ENCODE results near the gene P2RX6. TPM values are rescaled to one million over a fixed set of nuclear protein-coding genes. Genes with fewer than 3 reads are reported as not detected.
A peak's percentile ranks its signal among the peaks of the same experiment; 100 is the strongest.

P2RX6 gene
- total RNA-seq, 1 donor from 2014 or later, result 0.07 TPM

DNA sequence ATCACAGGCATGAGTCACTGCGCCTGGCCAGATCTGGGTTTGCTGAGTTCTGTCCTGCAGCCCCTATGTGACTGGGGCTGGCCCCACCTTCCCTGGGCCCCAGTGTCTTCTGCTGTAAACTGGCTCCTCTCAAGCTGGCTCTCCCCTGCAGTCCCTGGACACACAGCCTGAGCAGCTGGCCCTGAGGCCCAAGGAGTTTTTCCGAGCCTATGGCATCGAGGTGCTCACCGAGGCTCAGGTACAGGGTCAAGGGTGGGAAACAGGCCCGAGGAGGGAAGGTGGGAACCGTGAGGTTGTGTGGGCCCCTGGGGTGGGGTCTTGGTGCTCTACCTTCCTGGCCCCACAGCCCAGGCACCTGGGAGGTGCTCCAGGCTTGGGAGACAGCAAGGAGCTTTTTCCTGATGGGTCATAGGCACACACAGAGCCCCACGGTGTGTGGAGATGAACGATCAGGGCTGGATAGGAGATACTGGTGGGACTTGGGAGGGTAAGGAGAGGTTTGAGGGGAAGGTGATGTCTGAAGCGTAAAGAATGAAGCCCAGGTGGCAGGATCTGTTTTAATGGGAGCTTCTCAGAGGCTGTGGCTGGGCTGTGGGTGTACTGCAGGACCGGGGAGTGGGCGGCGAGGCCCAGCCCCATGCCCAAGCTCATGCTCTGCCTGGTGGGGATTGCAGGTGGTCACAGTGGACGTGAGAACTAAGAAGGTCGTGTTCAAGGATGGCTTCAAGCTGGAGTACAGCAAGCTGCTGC lies 39.2 kb upstream of the P2RX6 start:
- Mint-ChIP-seq H3K36me3 (ENCODE audit: low read depth) (peaks cover 3% of the 10 kb centered on the region), H3K4me3 (ENCODE audit: low read depth) (no peak overlapping the region), H3K27ac (no peak overlapping the region), H3K9me3 (peaks cover 12% of the 10 kb centered on the region), H3K4me1 (ENCODE audit: low read depth) (peaks cover 14% of the 10 kb centered on the region), H3K27me3 (ENCODE audit: low read depth) (no peaks in the 10 kb centered on the region)
- DNase-seq (ENCODE audit: low spot score), result no peak
- intact Hi-C loops (cut with micrococcal nuclease), result no loop called here

DNA sequence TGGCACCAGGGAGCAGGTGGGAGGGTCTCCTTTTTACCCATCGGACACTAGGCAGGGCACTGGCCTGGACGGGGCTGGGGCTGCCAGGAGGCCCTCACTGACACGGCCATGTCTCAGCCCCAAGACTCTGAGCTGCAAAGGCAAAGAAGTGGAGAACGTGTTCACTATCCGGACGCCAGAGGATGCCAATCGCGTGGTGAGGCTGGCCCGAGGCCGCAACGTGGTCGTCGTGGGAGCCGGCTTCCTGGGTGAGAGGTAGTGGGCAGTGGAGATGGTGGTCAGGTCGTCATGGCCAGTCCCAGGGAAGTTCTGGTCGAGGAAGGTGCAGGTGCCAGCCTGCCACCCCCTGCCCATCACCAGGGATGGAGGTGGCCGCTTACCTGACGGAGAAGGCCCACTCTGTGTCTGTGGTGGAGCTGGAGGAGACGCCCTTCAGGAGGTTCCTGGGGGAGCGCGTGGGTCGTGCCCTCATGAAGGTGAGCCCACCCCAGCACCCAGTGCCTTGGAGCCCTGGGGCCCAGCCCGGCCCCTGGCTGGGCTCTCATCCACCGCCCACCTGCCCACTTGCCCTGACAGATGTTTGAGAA lies 38.6 kb upstream of the P2RX6 start:
- no peak overlapping the region for H3K27ac Mint-ChIP-seq
- peaks cover 12% of the 10 kb centered on the region for H3K9me3 Mint-ChIP-seq
- DNase-seq (ENCODE audit: low spot score), result no peak
- H3K36me3 Mint-ChIP-seq (ENCODE audit: low read depth), result peaks cover 3% of the 10 kb centered on the region
- no peaks in the 10 kb centered on the region for H3K27me3 Mint-ChIP-seq (ENCODE audit: low read depth)
- H3K4me3 Mint-ChIP-seq (ENCODE audit: low read depth), result no peak overlapping the region
- intact Hi-C loops (cut with micrococcal nuclease), result no loop called here
- H3K4me1 Mint-ChIP-seq (ENCODE audit: low read depth), result peaks cover 20% of the 10 kb centered on the region

DNA sequence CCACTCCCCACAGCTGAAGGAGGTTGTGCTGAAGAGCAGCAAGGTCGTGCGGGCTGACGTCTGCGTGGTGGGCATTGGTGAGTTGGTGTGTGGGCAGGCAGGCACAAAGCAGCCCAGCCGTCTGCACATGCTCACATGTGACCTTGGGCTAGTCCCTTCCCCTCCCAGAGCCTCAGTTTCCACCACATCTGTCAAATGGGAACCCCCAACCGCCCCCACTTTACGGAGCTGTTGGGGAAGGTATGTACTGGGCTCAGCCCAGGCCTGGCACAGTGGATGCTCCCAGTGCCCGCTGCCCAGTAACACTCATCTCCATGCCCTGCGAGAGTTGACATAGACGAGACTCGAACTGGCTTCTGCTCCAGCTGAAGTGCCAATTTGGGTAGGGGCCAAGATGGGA lies 37.9 kb upstream of the P2RX6 start:
- Mint-ChIP-seq H3K9me3 (peaks cover 12% of the 10 kb centered on the region), H3K36me3 (ENCODE audit: low read depth) (peaks cover 3% of the 10 kb centered on the region), H3K27me3 (ENCODE audit: low read depth) (no peaks in the 10 kb centered on the region), H3K27ac (no peak overlapping the region), H3K4me3 (ENCODE audit: low read depth) (no peak overlapping the region), H3K4me1 (ENCODE audit: low read depth) (peaks cover 23% of the 10 kb centered on the region)
- intact Hi-C loops (cut with micrococcal nuclease), result no loop called here
- DNase-seq (ENCODE audit: low spot score), result no peak

DNA sequence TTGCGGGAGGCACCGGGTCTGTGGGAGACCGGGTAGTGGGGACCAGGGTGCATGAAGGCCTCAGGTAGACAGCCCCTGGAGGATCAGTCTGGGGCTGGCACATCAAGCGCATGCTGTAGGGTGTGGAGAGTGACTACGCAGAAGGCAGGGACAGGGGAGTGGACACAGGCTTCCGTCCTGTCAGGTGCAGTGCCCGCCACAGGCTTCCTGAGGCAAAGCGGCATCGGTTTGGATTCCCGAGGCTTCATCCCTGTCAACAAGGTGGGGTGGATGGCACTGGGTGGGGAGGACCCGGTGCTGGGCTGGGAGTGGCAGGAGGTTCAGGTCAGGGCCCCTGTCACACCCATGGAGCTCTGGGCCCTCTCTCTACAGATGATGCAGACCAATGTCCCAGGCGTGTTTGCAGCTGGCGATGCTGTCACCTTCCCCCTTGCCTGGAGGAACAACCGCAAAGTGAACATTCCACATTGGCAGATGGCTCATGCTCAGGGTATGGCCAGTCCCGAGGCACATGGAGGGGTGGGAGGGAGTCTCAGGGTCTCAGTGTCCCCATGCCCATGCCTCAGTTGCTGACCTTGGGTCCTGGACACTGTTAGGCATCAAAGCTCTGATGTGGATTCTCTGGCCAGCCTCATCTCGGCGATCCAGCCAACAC lies 37.3 kb upstream of the P2RX6 start:
- peaks cover 3% of the 10 kb centered on the region for H3K36me3 Mint-ChIP-seq (ENCODE audit: low read depth)
- peaks cover 12% of the 10 kb centered on the region for H3K9me3 Mint-ChIP-seq
- peaks cover 25% of the 10 kb centered on the region for H3K4me1 Mint-ChIP-seq (ENCODE audit: low read depth)
- no peaks in the 10 kb centered on the region for H3K27me3 Mint-ChIP-seq (ENCODE audit: low read depth)
- no peak overlapping the region for H3K27ac Mint-ChIP-seq
- intact Hi-C loops (cut with micrococcal nuclease), result no loop called here
- DNase-seq (ENCODE audit: low spot score), result no peak
- H3K4me3 Mint-ChIP-seq (ENCODE audit: low read depth), result no peak overlapping the region

DNA sequence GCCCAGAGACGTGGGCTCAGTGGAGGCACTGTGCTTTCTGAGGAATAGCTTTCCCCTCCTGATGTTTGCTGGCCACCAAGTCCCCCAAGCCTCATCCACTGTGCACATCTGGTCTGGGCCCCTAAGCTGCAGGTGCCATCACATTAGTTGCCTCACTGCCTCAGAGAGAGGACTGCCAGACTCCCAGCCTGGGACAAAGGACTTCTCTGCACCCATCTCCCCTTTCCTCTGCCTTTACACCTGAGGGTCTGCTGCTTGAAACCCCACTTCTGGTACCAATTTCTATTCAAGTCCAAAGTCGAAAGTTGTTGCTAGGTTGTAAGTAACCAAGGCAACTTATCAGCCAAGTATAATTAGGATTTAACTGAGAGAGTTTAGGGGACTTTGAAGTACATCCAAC lies 36.5 kb upstream of the P2RX6 start:
- no peak for DNase-seq (ENCODE audit: low spot score)
- Mint-ChIP-seq H3K4me3 (ENCODE audit: low read depth) (no peak overlapping the region), H3K27ac (no peak overlapping the region), H3K9me3 (peaks cover 12% of the 10 kb centered on the region), H3K27me3 (ENCODE audit: low read depth) (no peaks in the 10 kb centered on the region), H3K36me3 (ENCODE audit: low read depth) (peaks cover 3% of the 10 kb centered on the region), H3K4me1 (ENCODE audit: low read depth) (peaks cover 29% of the 10 kb centered on the region)
- intact Hi-C loops (cut with micrococcal nuclease), result no loop called here

DNA sequence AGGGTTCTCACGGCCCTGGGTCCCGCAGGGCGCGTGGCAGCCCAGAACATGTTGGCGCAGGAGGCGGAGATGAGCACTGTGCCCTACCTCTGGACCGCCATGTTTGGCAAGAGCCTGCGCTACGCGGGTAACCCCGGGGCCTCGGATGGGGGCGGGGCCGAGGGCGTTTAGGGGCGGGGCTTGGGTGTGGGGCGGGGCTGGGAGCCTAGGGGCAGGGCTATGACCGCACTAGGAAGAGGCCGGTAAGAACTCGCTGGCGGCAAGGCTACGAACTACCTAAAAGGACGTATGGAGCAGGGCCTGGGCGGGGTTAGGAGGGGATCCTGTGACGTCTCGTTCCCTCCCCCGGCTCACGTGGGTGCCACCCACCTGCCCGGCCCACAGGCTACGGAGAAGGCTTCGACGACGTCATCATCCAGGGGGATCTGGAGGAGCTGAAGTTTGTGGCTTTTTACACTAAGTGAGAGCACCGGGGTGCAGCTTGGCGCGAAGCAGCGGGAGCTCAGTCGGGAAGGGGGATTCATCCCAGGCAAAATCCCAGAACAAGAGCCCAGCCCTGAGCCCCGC lies 35.6 kb upstream of the P2RX6 start:
- Mint-ChIP-seq H3K4me3 (ENCODE audit: low read depth) (peak overlapping the region; percentile 75), H3K27me3 (ENCODE audit: low read depth) (no peaks in the 10 kb centered on the region), H3K36me3 (ENCODE audit: low read depth) (peaks cover 9% of the 10 kb centered on the region), H3K4me1 (ENCODE audit: low read depth) (peaks cover 32% of the 10 kb centered on the region), H3K9me3 (peaks cover 12% of the 10 kb centered on the region), H3K27ac (peak overlapping the region; percentile 76)
- intact Hi-C loops (cut with micrococcal nuclease), result no loop called here
- peak; percentile 61 for DNase-seq (ENCODE audit: low spot score)

DNA sequence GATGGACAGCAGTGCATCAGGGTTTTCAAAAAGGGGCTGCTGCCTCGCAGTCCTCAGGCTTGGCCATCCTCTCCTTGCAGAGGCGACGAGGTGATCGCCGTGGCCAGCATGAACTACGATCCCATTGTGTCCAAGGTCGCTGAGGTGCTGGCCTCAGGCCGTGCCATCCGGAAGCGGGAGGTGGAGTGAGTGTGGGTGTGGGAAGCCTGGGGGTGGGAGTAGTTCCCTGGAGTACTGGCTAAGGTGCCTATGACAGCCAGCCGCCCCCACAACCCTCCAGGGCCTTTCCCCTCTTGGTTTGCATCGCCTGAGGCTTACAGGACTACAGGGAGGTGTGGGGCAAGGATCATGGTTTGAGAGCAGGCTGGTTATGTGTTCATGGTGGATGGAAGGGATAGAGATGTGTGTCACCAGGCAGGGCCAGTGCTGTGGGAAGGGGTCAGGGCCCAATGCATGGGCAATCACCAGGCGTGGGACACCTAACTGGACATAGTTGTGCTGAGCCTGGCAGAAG lies 35.0 kb upstream of the P2RX6 start:
- H3K27ac Mint-ChIP-seq, result no peak overlapping the region
- peaks cover 32% of the 10 kb centered on the region for H3K4me1 Mint-ChIP-seq (ENCODE audit: low read depth)
- H3K4me3 Mint-ChIP-seq (ENCODE audit: low read depth), result peak overlapping the region; percentile 15
- H3K27me3 Mint-ChIP-seq (ENCODE audit: low read depth), result no peaks in the 10 kb centered on the region
- DNase-seq (ENCODE audit: low spot score), result no peak
- peaks cover 12% of the 10 kb centered on the region for H3K9me3 Mint-ChIP-seq
- intact Hi-C loops (cut with micrococcal nuclease), result no loop called here
- H3K36me3 Mint-ChIP-seq (ENCODE audit: low read depth), result peaks cover 9% of the 10 kb centered on the region

DNA sequence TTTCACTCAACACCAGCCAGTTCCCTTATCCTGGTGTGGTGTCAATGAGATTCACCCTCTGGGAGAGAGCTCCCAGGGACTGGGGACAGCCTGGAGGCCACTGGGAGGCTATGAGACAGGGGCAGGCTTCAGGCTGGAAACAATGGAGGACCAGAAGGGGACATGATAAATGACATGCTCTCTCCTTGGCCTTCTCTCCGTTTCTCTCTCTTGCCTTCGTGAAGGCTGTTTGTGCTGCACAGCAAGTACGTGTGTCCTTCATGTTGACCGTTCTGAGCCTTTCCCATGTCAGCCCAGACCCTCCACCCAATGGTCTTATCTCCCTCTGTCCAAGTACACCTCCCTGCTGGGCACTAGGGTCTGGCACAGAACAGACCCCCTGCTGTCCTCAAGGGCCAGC lies 34.4 kb upstream of the P2RX6 start:
- peaks cover 10% of the 10 kb centered on the region for H3K36me3 Mint-ChIP-seq (ENCODE audit: low read depth)
- peaks cover 12% of the 10 kb centered on the region for H3K9me3 Mint-ChIP-seq
- H3K27me3 Mint-ChIP-seq (ENCODE audit: low read depth), result no peaks in the 10 kb centered on the region
- DNase-seq (ENCODE audit: low spot score), result no peak
- peak overlapping the region; percentile 94 for H3K4me3 Mint-ChIP-seq (ENCODE audit: low read depth)
- H3K4me1 Mint-ChIP-seq (ENCODE audit: low read depth), result peaks cover 32% of the 10 kb centered on the region
- no peak overlapping the region for H3K27ac Mint-ChIP-seq
- intact Hi-C loops (cut with micrococcal nuclease), result no loop called here

DNA sequence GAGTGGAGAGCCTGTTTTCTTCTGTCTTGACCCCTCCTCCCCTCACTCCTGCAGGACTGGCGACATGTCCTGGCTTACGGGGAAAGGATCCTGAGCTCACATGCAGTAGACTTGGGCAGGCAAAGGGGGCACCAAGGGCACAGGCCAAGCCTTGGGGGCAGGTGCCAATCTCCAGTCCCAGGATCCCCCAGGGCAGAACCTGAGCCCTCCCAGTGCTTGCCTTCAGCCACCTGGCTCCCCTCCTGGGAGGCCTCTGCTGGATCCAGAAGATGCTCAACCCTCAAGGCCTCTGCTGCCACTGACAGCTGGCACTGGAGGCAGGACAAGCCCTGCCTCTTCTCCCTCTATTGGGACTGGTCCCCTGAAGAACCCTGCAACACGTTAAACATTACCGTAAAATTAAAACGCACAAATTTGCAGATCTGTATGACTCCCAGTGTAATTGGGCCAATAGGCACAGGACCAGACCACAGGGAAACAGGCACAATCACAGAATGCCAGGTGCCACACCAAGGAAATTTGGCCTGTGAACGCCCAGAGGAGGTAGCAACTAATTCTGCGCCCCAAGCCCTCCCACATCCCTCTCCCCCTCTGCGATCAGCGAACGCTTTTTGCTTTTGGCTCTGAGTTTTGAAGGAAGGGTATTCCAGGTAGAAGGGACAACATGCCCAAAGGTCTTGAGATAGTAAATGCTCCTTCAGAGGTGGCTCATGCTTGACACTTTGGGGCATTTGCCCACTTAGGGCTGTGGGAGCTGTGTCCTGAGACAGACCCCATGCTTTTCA lies 33.8 kb upstream of the P2RX6 start:
- Mint-ChIP-seq H3K27me3 (ENCODE audit: low read depth) (no peaks in the 10 kb centered on the region), H3K36me3 (ENCODE audit: low read depth) (peaks cover 14% of the 10 kb centered on the region), H3K4me1 (ENCODE audit: low read depth) (peaks cover 32% of the 10 kb centered on the region), H3K27ac (peak overlapping the region; percentile 80), H3K9me3 (peaks cover 12% of the 10 kb centered on the region), H3K4me3 (ENCODE audit: low read depth) (peak overlapping the region; percentile 94)
- intact Hi-C loops (cut with micrococcal nuclease), result no loop called here
- no peak for DNase-seq (ENCODE audit: low spot score)

DNA sequence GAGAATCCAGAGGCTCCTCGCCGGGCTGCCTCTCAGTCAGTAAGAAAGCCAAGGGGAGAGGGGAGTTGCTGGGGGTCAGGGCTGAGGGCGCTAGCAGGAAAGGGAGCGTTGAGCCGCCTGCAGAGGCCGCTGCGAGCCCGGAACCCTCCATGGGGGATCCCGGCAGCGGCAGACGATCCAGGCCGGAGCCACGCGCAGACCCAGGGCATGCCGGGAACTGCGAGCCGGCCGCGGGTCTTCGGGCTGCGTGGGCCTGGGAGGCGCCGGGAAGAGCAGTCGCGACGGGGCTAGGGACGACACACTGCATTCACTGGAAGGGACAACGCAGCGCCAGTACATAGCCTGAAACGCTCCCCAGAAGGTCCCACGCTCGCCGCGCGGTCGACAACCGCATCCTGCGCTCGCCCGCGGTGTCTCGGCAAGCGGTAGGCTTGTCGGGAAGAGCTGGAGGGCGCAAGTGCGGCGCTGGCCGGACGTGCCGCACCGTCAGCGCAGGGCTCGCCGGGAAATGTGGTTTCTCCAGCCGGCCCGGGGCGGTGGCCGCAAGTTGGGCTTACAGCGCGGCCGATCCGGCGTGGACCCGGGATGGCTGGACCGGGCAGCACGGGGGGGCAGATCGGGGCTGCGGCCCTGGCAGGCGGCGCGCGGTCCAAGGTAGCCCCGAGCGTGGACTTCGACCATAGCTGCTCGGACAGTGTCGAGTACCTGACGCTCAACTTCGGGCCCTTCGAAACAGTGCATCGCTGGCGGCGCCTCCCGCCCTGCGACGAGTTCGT lies 33.0 kb upstream of the P2RX6 start, which contains the start of gene LZTR1:
LZTR1 (plus strand) TSS at position 511 of the 776 bp plus-strand sequence; CDS start at position 586, 75 bp downstream.
- H3K36me3 Mint-ChIP-seq (ENCODE audit: low read depth), result peaks cover 20% of the 10 kb centered on the region
- intact Hi-C loops (cut with micrococcal nuclease), result no loop called here
- DNase-seq (ENCODE audit: low spot score), result peak; percentile 69
- no peaks in the 10 kb centered on the region for H3K27me3 Mint-ChIP-seq (ENCODE audit: low read depth)
- H3K9me3 Mint-ChIP-seq, result peaks cover 12% of the 10 kb centered on the region
- H3K27ac Mint-ChIP-seq, result peak within 1 kb of the TSS; percentile 80
- H3K4me1 Mint-ChIP-seq (ENCODE audit: low read depth), result peaks cover 32% of the 10 kb centered on the region
- peak within 1 kb of the TSS; percentile 94 for H3K4me3 Mint-ChIP-seq (ENCODE audit: low read depth)

DNA sequence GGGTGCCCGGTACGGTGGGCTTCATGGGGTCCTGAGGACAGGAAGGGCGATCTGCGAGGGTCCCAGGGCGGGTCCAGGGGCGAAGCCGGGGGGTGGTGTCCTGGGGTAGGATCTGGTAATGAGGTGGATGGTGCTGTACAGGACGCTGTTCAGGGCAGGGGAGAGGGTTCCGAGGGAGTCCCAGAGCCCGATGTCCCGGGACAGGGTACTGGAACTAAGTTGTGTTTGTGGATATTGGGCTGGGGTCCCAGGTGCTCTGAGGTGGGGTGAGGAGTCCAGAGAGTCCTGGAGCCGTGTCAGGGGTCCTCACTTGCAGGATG lies 32.4 kb upstream of the P2RX6 start:
- Mint-ChIP-seq H3K27me3 (ENCODE audit: low read depth) (no peaks in the 10 kb centered on the region), H3K9me3 (peaks cover 12% of the 10 kb centered on the region), H3K27ac (peak overlapping the region; percentile 80), H3K4me3 (ENCODE audit: low read depth) (peak overlapping the region; percentile 94), H3K36me3 (ENCODE audit: low read depth) (peaks cover 20% of the 10 kb centered on the region), H3K4me1 (ENCODE audit: low read depth) (peaks cover 32% of the 10 kb centered on the region)
- no peak for DNase-seq (ENCODE audit: low spot score)
- intact Hi-C loops (cut with micrococcal nuclease), result no loop called here
